Retinal pigment epithelial cell (primary cell): Measurements from ENCODE around the gene SERTAD1.

Source experiments
- DNase-seq: peaks from one replicate; pipeline ENCODE4 v3.0.0-alpha.2; 2010; ENCODE audit warnings: low read depth
- H3K4me3 ChIP-seq: 2 replicates; pipeline ENCODE4 v1.5.1; 2011; ENCODE audit warnings: mild to moderate bottlenecking, low read length, control low read depth, moderate library complexity
- CTCF ChIP-seq: conservative IDR thresholded peaks from 2 replicates; pipeline ENCODE4 v1.5.1; 2011; ENCODE audit warnings: low read depth, low read length, control low read depth, inconsistent platforms

The SERTAD1 gene

GRCh38 chr19:40379446-40380198 is 46.2 kb downstream of the SERTAD1 start:
- no peak for DNase-seq
- H3K4me3 ChIP-seq: no peak overlapping the region
- no peak for TF ChIP-seq CTCF

GRCh38 chr19:40378509-40378908 is 47.3 kb downstream of the SERTAD1 start:
- no peak for TF ChIP-seq CTCF
- no peak for DNase-seq
- no peak overlapping the region for H3K4me3 ChIP-seq

GRCh38 chr19:40377876-40378385 is 47.9 kb downstream of the SERTAD1 start:
- no peak for DNase-seq
- H3K4me3 ChIP-seq: no peak overlapping the region
- no peak for TF ChIP-seq CTCF

GRCh38 chr19:40376286-40376862 is 49.4 kb downstream of the SERTAD1 start:
- no peak for TF ChIP-seq CTCF
- no peak for DNase-seq
- H3K4me3 ChIP-seq: no peak overlapping the region

GRCh38 chr19:40374084-40374483 is 51.7 kb downstream of the SERTAD1 start:
- no peak overlapping the region for H3K4me3 ChIP-seq

GRCh38 chr19:40371802-40372122 is 54.0 kb downstream of the SERTAD1 start:
- no peak for DNase-seq
- TF ChIP-seq CTCF: no peak
- no peak overlapping the region for H3K4me3 ChIP-seq

More at GRCh38 chr19:40374084-40374483, 51.7 kb downstream of the SERTAD1 start:
- DNase-seq: no peak
- no peak for TF ChIP-seq CTCF
